Non-pigmented ciliary epithelial cell (primary cell): ENCODE results near the gene FTO.
"Not testable (repeated sequence)": the region's sequence is repeated elsewhere in the genome, so short reads cannot be mapped to it uniquely, and the experiment has no call there.

Experiments used
- DNase-seq: peaks from one replicate; pipeline ENCODE4 v3.0.0-alpha.2; 2010; ENCODE audit warnings: low read depth

The FTO gene

GRCh38 chr16:53865494-53865863 is 161.5 kb downstream of the FTO start:
- DNase-seq, result peak; percentile 44

- DNase-seq, result no peak
These were observed 162.6 kb downstream of the FTO start for GRCh38 chr16:53866520-53866919.

DNA sequence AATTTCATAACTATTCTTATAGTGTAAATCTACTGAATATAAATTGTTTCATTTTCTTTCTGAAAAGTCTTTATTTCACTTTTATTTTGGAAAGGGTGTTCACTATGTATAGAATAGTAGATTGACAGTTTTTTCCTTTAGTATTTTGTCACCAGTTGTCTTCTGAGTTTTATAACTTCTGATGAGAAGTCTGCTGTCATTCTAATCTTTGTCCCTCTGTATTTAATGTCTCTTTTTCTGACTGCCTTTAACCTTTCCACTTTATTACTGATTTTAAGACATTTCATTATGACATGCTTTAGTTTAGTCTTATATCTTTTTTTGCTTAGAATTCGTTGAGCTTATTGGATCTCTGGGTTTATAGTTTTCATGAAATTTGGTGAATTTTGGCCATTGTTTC is 166.9 kb downstream of the FTO start:
- no peak for DNase-seq

GRCh38 chr16:53872248-53873221 is 168.6 kb downstream of the FTO start:
- peak; percentile 76 for DNase-seq

GRCh38 chr16:53876811-53877210 is 172.9 kb downstream of the FTO start:
- DNase-seq, result no peak

- no peak for DNase-seq
These were observed 174.3 kb downstream of the FTO start for GRCh38 chr16:53878216-53878615.

- no peak for DNase-seq
These were observed 177.4 kb downstream of the FTO start for GRCh38 chr16:53881371-53881770.

DNA sequence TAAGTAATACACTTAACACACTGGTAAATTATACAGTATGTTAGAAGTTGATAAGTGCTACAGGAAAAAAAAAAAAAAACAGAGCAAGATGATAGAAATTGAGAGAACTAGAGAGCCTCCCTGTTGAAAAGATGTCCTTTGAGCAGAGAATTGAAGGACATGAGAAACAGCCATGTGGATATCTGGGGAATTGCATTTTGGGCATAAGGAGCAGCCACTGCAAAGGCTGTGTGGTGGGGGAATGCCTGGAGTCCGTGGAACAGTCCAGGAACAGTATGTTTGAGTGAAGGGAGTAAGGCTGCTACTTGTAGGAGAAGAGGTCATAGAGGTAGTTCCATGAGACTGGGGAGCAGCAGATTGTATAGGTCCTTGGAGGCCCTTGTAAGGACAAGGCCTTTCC is 178.4 kb downstream of the FTO start:
- no peak for DNase-seq

- DNase-seq, result no peak
These were observed 180.8 kb downstream of the FTO start for GRCh38 chr16:53884748-53885147.

DNA sequence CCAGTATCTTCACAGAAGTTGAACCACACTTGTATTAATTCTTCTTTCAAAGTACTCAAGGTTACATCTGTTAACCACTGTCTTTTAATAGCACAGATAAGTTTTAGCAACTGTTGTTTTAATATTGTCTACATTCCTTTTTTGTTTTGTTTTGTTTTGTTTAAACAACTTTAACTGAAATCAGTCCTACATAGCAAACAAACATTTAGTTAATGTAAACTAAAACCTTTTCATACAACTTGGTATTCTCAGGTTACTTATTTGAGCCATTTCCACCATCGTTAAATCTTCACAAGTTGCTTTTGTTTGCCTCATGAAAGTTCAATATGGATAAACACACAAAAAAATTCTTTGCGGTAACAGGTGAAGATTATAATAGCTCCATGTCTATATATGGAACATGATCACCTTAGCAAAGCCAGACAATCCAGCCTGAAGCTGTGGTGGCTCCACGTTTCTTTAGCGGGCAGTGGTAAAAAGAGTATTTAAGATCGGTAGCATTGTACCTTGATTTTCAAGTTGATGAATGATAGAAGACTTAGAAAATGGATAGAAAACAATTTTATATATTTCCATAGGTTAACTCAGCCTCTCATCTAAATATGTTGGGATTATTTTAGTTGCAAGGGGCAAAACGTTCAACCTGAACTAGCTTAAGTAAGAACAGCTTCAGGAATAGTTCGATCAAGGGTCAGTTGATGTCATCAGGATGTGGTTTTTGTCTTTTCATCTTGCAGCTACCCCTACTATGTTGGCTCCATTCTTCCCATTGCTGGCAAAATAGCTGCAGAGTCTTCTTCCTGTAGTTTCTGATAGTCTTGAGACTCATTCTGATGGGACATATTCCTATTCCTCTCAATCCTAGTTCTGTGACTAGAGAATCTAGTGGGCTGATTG is 182.8 kb downstream of the FTO start:
- DNase-seq, result no peak

GRCh38 chr16:53888222-53888621 is 184.3 kb downstream of the FTO start:
- DNase-seq, result no peak

- DNase-seq, result not testable (repeated sequence)
These were observed 186.9 kb downstream of the FTO start for GRCh38 chr16:53890877-53891276.

- DNase-seq, result no peak
These were observed 187.6 kb downstream of the FTO start for GRCh38 chr16:53891409-53892139.

DNA sequence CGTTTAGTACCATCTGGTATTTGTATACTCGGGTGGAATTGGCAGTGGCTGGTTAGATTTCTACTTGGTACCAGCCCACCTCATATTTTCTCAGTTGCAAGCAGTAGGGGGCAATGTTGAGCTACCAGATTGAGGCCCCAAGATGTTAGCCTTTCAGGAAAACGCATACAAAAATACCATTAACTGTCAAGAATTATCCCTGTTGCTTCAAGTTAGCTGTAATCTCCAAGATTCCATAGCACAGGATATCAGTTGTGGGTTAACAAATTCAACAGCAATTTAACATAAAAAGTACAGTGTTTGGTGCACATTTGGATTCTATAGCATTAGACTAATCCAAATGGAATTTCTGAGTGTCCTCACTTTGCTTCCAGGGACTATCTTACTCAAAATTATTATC is 188.2 kb downstream of the FTO start:
- DNase-seq, result peak; percentile 27

- peak; percentile 48 for DNase-seq
These were observed 189.9 kb downstream of the FTO start for GRCh38 chr16:53893731-53894435.

- no peak for DNase-seq
These were observed 190.7 kb downstream of the FTO start for GRCh38 chr16:53894686-53895085.

GRCh38 chr16:53895433-53895832 is 191.5 kb downstream of the FTO start:
- no peak for DNase-seq

DNA sequence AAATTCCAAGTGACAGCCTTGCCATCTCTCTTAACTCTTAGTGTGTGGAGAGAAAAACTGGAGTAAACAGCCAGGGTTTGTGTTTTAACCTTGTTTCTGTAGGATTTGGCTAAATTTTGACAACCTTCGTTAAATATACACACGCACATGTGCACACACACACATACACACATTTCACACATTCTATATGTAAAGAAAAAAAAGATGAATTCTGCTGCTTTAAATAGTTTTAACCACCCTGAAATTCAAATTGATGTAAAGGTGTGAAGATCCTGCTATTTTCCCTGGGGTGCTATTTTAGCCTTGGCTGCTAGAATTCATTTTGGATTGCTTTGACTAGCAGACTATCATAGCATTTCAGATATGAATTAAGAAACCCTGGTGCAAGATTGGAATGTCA is 191.9 kb downstream of the FTO start:
- DNase-seq, result no peak

DNA sequence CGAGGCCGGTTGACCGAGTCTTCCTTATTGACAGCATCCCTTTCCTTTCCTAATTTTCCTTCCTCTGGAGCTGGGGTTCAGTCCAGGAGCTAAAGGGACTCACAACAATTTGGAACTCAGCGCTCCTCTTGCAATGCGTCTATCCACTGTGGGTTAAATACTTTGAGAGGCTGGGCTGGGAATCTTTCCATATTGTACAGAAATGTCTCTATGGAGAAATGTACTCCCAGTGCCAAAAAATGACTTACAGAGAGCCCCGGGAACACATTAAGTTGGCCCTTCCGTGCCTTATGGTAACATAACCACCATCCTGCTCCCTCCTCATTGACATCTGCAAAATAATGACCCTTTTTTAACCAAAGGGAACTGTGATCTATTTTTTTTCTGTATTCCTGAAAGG is 192.8 kb downstream of the FTO start:
- DNase-seq, result no peak

GRCh38 chr16:53898993-53899392 is 195.0 kb downstream of the FTO start:
- DNase-seq, result no peak

DNA sequence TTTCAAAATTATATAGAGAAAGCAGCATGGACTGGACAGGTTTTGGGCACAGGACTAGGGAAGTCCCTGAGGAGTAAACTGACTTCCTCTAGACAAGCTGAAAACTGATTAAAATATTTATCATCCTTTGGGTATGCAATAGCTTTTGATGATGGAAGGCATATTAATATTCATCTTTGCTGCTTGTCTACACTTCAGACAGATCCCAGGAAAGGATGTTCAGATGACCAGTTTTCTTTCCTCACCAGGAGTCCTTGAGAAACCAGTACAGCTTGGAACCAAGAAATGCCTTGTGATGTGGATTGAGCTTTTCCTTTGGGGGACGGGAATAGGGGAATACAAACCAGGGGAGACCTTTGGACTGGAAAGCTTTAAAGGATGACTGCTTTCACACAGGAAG is 195.5 kb downstream of the FTO start:
- no peak for DNase-seq

DNA sequence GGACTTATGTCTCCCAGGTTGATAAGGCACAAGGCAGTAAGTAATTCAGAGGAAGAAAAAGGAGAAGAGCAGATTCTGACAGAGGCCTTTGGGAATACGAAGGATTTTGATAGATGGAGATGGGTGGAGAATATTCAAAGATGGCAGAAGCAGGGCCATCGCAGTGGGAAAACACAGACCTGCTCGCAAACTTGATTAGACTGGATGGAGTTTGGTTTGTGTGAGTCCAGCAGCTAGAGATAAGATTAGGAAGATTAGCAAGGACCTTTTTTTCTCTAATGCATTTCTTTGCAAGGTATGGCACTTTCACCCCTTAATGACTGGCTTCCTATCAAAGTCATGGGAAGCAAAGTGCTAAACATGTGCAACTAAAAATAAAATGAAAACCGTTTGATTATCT is 196.7 kb downstream of the FTO start:
- no peak for DNase-seq
